Measurements from ENCODE around the gene MPPED1. TPM values are rescaled to one million over a fixed set of nuclear protein-coding genes. Genes with fewer than 3 reads are reported as not detected.

Gene MPPED1
- total and polyA plus RNA-seq, 2 donors (not counting 3 experiments of a cell fraction or from before 2014, with no cell fraction given): not detected

DNA sequence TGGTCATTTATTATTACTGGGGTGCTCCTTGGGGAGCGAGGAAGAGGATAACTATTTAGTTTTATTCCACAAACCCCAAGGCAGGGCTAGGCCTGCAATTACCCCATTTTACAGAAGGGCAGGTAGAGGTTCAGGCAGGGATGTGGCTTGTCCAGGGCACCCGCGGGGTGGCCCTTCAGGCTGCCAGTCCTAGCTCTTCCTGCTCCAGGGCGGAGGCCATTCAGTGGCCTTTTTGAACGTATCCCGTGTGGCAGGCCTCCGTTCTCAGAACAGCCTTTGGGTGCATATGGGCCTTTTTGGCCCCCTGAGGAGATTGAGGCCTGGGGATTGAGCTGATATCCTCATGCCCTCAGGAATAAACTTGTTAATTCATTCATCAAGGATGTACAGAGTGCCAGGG, 66.2 kb downstream of the MPPED1 start:
- BruUV-seq (replicated peaks): no TSS peak
- H3K9ac ChIP-seq (replicated peaks; ENCODE audit: extremely low read depth, insufficient read depth, low read length): no peak overlapping the region
- no peaks in the 10 kb centered on the region for H3K79me2 ChIP-seq (ENCODE audit: control insufficient read depth, insufficient read depth, low read length)
- ChIA-PET POLR2A (no interaction called here), CTCF (no interaction called here)
- no peaks in the 10 kb centered on the region for H3K27me3 ChIP-seq (ENCODE audit: control insufficient read depth in 2 of 2, insufficient read depth in 2 of 2, low read length in 2 of 2)
- dilution Hi-C loops (cut with MboI; ENCODE audit: extremely low pct_ligation_motif_present, low sequenced_read_pairs): no loop called here
- no peaks in the 10 kb centered on the region for H4K20me1 ChIP-seq (replicated peaks; ENCODE audit: control insufficient read depth, extremely low read depth, insufficient read depth, low read length)
- no peak overlapping the region for H3K4me3 ChIP-seq (replicated peaks in 1 of 3; ENCODE audit: insufficient read depth in 1 of 3, low read depth in 1 of 3, low read length in 3 of 3)
- H3K4me1 ChIP-seq (ENCODE audit: control insufficient read depth, extremely low read depth, insufficient read depth, low read length): no peaks in the 10 kb centered on the region
- H3K9me3 ChIP-seq (replicated peaks; ENCODE audit: control insufficient read depth, insufficient read depth, low read length): no peaks in the 10 kb centered on the region
- H3K4me2 ChIP-seq (ENCODE audit: insufficient read depth, low read length): no peak overlapping the region
- TF ChIP-seq, protein P1, sequence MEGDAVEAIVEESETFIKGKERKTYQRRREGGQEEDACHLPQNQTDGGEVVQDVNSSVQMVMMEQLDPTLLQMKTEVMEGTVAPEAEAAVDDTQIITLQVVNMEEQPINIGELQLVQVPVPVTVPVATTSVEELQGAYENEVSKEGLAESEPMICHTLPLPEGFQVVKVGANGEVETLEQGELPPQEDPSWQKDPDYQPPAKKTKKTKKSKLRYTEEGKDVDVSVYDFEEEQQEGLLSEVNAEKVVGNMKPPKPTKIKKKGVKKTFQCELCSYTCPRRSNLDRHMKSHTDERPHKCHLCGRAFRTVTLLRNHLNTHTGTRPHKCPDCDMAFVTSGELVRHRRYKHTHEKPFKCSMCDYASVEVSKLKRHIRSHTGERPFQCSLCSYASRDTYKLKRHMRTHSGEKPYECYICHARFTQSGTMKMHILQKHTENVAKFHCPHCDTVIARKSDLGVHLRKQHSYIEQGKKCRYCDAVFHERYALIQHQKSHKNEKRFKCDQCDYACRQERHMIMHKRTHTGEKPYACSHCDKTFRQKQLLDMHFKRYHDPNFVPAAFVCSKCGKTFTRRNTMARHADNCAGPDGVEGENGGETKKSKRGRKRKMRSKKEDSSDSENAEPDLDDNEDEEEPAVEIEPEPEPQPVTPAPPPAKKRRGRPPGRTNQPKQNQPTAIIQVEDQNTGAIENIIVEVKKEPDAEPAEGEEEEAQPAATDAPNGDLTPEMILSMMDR (IDR thresholded peaks at IDR 0.05; ENCODE audit: extremely low read depth in 1 of 2, insufficient read depth in 1 of 2, low read depth in 1 of 2, low read length in 2 of 2): no peak
- no peaks in the 10 kb centered on the region for H3K9me1 ChIP-seq (replicated peaks; ENCODE audit: control insufficient read depth, extremely low read depth, insufficient read depth, low read length)
- intact Hi-C loops (cut with micrococcal nuclease): no loop called here
- no peak for FAIRE-seq
- DNase-seq (ENCODE audit: low read depth, low spot score): no peak
- H2AFZ ChIP-seq (ENCODE audit: low read depth, low read length): no peak overlapping the region
- H3K36me3 ChIP-seq (ENCODE audit: control insufficient read depth in 2 of 2, extremely low read depth in 1 of 2, insufficient read depth in 2 of 2, low read length in 2 of 2): no peaks in the 10 kb centered on the region
- H3K27ac ChIP-seq (ENCODE audit: insufficient read depth, low read depth, low read length): no peak overlapping the region

DNA sequence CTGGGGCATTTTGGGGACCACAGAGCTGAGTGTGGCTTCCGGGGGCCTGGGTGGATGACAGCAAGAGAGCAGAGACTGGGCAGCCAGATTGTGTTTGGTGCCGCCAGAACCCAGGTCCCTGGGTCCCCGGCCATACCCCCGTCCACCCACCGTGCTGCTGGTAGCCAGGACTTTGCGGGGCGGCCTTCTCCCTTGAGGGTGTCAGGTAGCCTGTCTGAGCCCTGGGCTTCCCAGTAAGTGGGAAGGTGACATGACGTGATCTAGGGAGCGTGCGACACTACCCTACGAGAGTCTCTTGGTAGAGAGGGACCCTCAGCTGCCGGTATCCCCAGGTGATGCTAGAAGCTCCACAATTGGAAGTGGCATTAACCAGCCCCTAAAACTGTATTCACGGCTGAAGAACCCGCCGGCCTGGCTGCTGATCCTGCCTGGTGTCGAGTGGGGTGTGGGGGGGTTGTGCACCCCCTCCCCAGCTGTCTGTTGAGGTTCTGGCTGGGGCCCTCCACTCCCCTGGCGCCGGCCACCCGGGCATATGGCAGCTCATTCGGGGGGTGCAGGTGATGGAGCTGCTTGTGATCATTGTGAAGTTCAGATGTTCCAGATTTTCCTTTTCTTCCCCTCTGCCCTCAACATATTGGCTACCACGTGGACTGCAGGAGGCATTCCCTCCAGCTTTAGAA, 66.9 kb downstream of the MPPED1 start:
- Histone ChIP-seq H3K79me2 (ENCODE audit: control insufficient read depth, insufficient read depth, low read length) (no peaks in the 10 kb centered on the region), H3K27ac (ENCODE audit: insufficient read depth, low read depth, low read length) (no peak overlapping the region), H3K36me3 (ENCODE audit: control insufficient read depth in 2 of 2, extremely low read depth in 1 of 2, insufficient read depth in 2 of 2, low read length in 2 of 2) (no peaks in the 10 kb centered on the region), H3K9ac (replicated peaks; ENCODE audit: extremely low read depth, insufficient read depth, low read length) (no peak overlapping the region), H3K27me3 (ENCODE audit: control insufficient read depth in 2 of 2, insufficient read depth in 2 of 2, low read length in 2 of 2) (no peaks in the 10 kb centered on the region), H2AFZ (ENCODE audit: low read depth, low read length) (no peak overlapping the region), H3K4me1 (ENCODE audit: control insufficient read depth, extremely low read depth, insufficient read depth, low read length) (no peaks in the 10 kb centered on the region), H3K4me3 (replicated peaks in 1 of 3; ENCODE audit: insufficient read depth in 1 of 3, low read depth in 1 of 3, low read length in 3 of 3) (no peak overlapping the region), H3K9me3 (replicated peaks; ENCODE audit: control insufficient read depth, insufficient read depth, low read length) (no peaks in the 10 kb centered on the region), H3K4me2 (ENCODE audit: insufficient read depth, low read length) (no peak overlapping the region), H3K9me1 (replicated peaks; ENCODE audit: control insufficient read depth, extremely low read depth, insufficient read depth, low read length) (no peaks in the 10 kb centered on the region), H4K20me1 (replicated peaks; ENCODE audit: control insufficient read depth, extremely low read depth, insufficient read depth, low read length) (no peaks in the 10 kb centered on the region)
- intact Hi-C loops (cut with micrococcal nuclease): no loop called here
- BruUV-seq (replicated peaks): no TSS peak
- TF ChIP-seq POLR2A (IDR thresholded peaks at IDR 0.05; ENCODE audit: low read depth, low read length) (no peak), GATA2 (IDR thresholded peaks at IDR 0.05; ENCODE audit: insufficient read depth, insufficient read length, low read depth, low read length) (no peak), FOS (IDR thresholded peaks at IDR 0.05; ENCODE audit: borderline replicate concordance, insufficient read depth, low read length) (no peak), MAX (IDR thresholded peaks at IDR 0.05; ENCODE audit: insufficient read depth, insufficient read length) (no peak), MYC (IDR thresholded peaks at IDR 0.05; ENCODE audit: low read depth, low read length) (no peak), EZH2 (IDR thresholded peaks at IDR 0.05; ENCODE audit: borderline replicate concordance, low read depth, low read length, severe bottlenecking) (no peak), POLR2AphosphoS5 (IDR thresholded peaks at IDR 0.05; ENCODE audit: insufficient read depth, low read depth, low read length) (no peak), JUN (IDR thresholded peaks at IDR 0.05; ENCODE audit: borderline replicate concordance, insufficient read depth, insufficient read length, low read depth) (no peak)
- TF ChIP-seq, protein P1 (IDR thresholded peaks at IDR 0.05; ENCODE audit: extremely low read depth in 1 of 2, insufficient read depth in 1 of 2, low read depth in 1 of 2, low read length in 2 of 2): no peak
- CTCF ChIA-PET: no interaction called here
- POLR2A ChIA-PET: no interaction called here
- no peak for FAIRE-seq
- dilution Hi-C loops (cut with MboI; ENCODE audit: extremely low pct_ligation_motif_present, low sequenced_read_pairs): no loop called here
- no peak for DNase-seq (ENCODE audit: low read depth, low spot score)
